NCI-H526 treated with DMSO at 0.1 percent for 48 hours (cell line): Measurements from ENCODE around the gene MFAP4.
"Not testable (repeated sequence)": the region's sequence is repeated elsewhere in the genome, so short reads cannot be mapped to it uniquely, and the experiment has no call there.

Experiments used
- DNase-seq: peaks from one replicate; lab custom pipeline; 2025; lab: John Stamatoyannopoulos, UW

The MFAP4 gene

GRCh38 chr17:19370493-19370960 lies 16.5 kb downstream of the MFAP4 start:
- no peak for DNase-seq

- DNase-seq, result no peak
Measured at GRCh38 chr17:19369846-19370492, 17.0 kb downstream of the MFAP4 start.

- no peak for DNase-seq
Measured at GRCh38 chr17:19369107-19369778, 17.7 kb downstream of the MFAP4 start.

- DNase-seq, result no peak
Measured at GRCh38 chr17:19368229-19368628, 18.8 kb downstream of the MFAP4 start.

GRCh38 chr17:19366637-19366972 lies 20.4 kb downstream of the MFAP4 start:
- no peak for DNase-seq

GRCh38 chr17:19365833-19366636 lies 21.0 kb downstream of the MFAP4 start:
- no peak for DNase-seq

- DNase-seq, result no peak
Measured at GRCh38 chr17:19365499-19365817, 21.5 kb downstream of the MFAP4 start.

GRCh38 chr17:19364699-19365498 lies 22.1 kb downstream of the MFAP4 start:
- DNase-seq, result no peak

GRCh38 chr17:19363460-19364035 lies 23.4 kb downstream of the MFAP4 start:
- no peak for DNase-seq

- no peak for DNase-seq
Measured at GRCh38 chr17:19363114-19363438, 23.9 kb downstream of the MFAP4 start.

GRCh38 chr17:19362277-19363113 lies 24.5 kb downstream of the MFAP4 start, which contains the start of gene B9D1:
Gene B9D1 (minus strand): TSS chr17:19362723. CDS start chr17:19362569, 154 bp downstream.
- peak; percentile 81 for DNase-seq

- no peak for DNase-seq
Measured at GRCh38 chr17:19361944-19362276, 25.1 kb downstream of the MFAP4 start.

GRCh38 chr17:19361326-19361725 lies 25.7 kb downstream of the MFAP4 start:
- DNase-seq, result no peak

GRCh38 chr17:19360772-19361171 lies 26.2 kb downstream of the MFAP4 start:
- no peak for DNase-seq

- no peak for DNase-seq
Measured at GRCh38 chr17:19359856-19360255, 27.1 kb downstream of the MFAP4 start.

- no peak for DNase-seq
Measured at GRCh38 chr17:19359151-19359550, 27.8 kb downstream of the MFAP4 start.

- DNase-seq, result no peak
Measured at GRCh38 chr17:19357761-19358160, 29.2 kb downstream of the MFAP4 start.

- DNase-seq, result no peak
Measured at GRCh38 chr17:19357351-19357750, 29.6 kb downstream of the MFAP4 start.

- DNase-seq, result no peak
Measured at GRCh38 chr17:19354748-19355147, 32.2 kb downstream of the MFAP4 start.

GRCh38 chr17:19353401-19353800 lies 33.6 kb downstream of the MFAP4 start:
- DNase-seq, result not testable (repeated sequence)

GRCh38 chr17:19348806-19349205 lies 38.2 kb downstream of the MFAP4 start:
- no peak for DNase-seq
